Activated naive CD4-positive, alpha-beta T cell treated with Interleukin-2 at 50 U/mL for 16 hours (primary cell): ENCODE data around the gene BMP5.

ENCODE experiments used
- DNase-seq: peaks from one replicate; pipeline ENCODE4 v3.0.0-alpha.2; 2020

Gene BMP5

GRCh38 chr6:55870181-55870813, 5.1 kb downstream of the BMP5 start:
- DNase-seq = no peak

- DNase-seq = no peak
Measured at GRCh38 chr6:55869674-55870073, 5.7 kb downstream of the BMP5 start.

- no peak for DNase-seq
Measured at GRCh38 chr6:55868771-55869479, 6.5 kb downstream of the BMP5 start.

GRCh38 chr6:55868176-55868575, 7.2 kb downstream of the BMP5 start:
- DNase-seq = no peak

- no peak for DNase-seq
Measured at GRCh38 chr6:55866128-55866527, 9.3 kb downstream of the BMP5 start.

- DNase-seq = no peak
Measured at GRCh38 chr6:55853008-55854001, 22.1 kb downstream of the BMP5 start.

- DNase-seq = no peak
Measured at GRCh38 chr6:55841341-55841740, 34.0 kb downstream of the BMP5 start.

- no peak for DNase-seq
Measured at GRCh38 chr6:55839080-55839479, 36.3 kb downstream of the BMP5 start.

GRCh38 chr6:55836945-55837344, 38.4 kb downstream of the BMP5 start:
- DNase-seq = no peak

GRCh38 chr6:55836481-55836880, 38.9 kb downstream of the BMP5 start:
- DNase-seq = no peak

- no peak for DNase-seq
Measured at GRCh38 chr6:55835220-55835619, 40.2 kb downstream of the BMP5 start.

GRCh38 chr6:55833284-55833683, 42.1 kb downstream of the BMP5 start:
- DNase-seq = no peak

GRCh38 chr6:55827818-55828522, 47.4 kb downstream of the BMP5 start:
- no peak for DNase-seq

- DNase-seq = no peak
Measured at GRCh38 chr6:55826941-55827340, 48.4 kb downstream of the BMP5 start.

- DNase-seq = no peak
Measured at GRCh38 chr6:55825402-55826051, 49.9 kb downstream of the BMP5 start.

- no peak for DNase-seq
Measured at GRCh38 chr6:55822815-55823214, 52.6 kb downstream of the BMP5 start.

- no peak for DNase-seq
Measured at GRCh38 chr6:55822005-55822404, 53.4 kb downstream of the BMP5 start.

- DNase-seq = no peak
Measured at GRCh38 chr6:55820696-55821095, 54.7 kb downstream of the BMP5 start.

- DNase-seq = no peak
Measured at GRCh38 chr6:55819811-55820210, 55.6 kb downstream of the BMP5 start.

GRCh38 chr6:55818482-55818881, 56.9 kb downstream of the BMP5 start:
- no peak for DNase-seq

GRCh38 chr6:55812509-55812908, 62.9 kb downstream of the BMP5 start:
- no peak for DNase-seq

GRCh38 chr6:55811074-55811473, 64.3 kb downstream of the BMP5 start:
- no peak for DNase-seq
